MG63 (cell line): ENCODE results near the gene TMEM62. TPM values are rescaled to one million over a fixed set of nuclear protein-coding genes. Genes with fewer than 3 reads are reported as not detected.
A peak's percentile ranks its signal among the peaks of the same experiment; 100 is the strongest.
"Not testable (repeated sequence)": the region's sequence is repeated elsewhere in the genome, so short reads cannot be mapped to it uniquely, and the experiment has no call there.

Source experiments
- DNase-seq: peaks from one replicate; pipeline ENCODE4 v3.0.0-alpha.2; 2020
- H3K27me3 ChIP-seq: fragments of 250-450 bp; sonication (Bioruptor Pico); 2 replicates; pipeline ENCODE4 v1.5.1; 2020; ENCODE audit warnings: mild to moderate bottlenecking, moderate library complexity
- H3K36me3 ChIP-seq: fragments of 250-450 bp; sonication (Bioruptor Pico); 2 replicates; pipeline ENCODE4 v1.5.1; 2020; ENCODE audit warnings: mild to moderate bottlenecking, moderate library complexity
- H3K4me3 ChIP-seq: fragments of 250-450 bp; sonication (Bioruptor Pico); 2 replicates; pipeline ENCODE4 v1.5.1; 2020; ENCODE audit warnings: mild to moderate bottlenecking, moderate library complexity
- H3K9me3 ChIP-seq: fragments of 250-450 bp; sonication (Bioruptor Pico); 2 replicates; pipeline ENCODE4 v1.5.1; 2020; ENCODE audit warnings: mild to moderate bottlenecking, moderate library complexity
- total RNA-seq: library from RNA; depleted of rRNA; stranded (reverse); fragments of >200 nt; shearing (Covaris generic); gene quantifications from 2 replicates; pipeline ENCODE4 v1.2.3, GENCODE V29; 2014; ENCODE audit warnings: low replicate concordance

Gene TMEM62
- total RNA-seq, 1 experiment from 2014 or later = 12.2 TPM

- H3K4me3 ChIP-seq = no peak overlapping the region
Observed at GRCh38 chr15:43187544-43188155, 54.3 kb downstream of the TMEM62 start.

GRCh38 chr15:43189296-43189695 lies 55.9 kb downstream of the TMEM62 start:
- H3K36me3 ChIP-seq = peaks cover 39% of the 10 kb centered on the region
- DNase-seq = no peak
- H3K27me3 ChIP-seq = no peaks in the 10 kb centered on the region
- no peaks in the 10 kb centered on the region for H3K9me3 ChIP-seq
- H3K4me3 ChIP-seq = no peak overlapping the region

More at GRCh38 chr15:43187544-43188155, 54.3 kb downstream of the TMEM62 start:
- no peak for DNase-seq
- peaks cover 35% of the 10 kb centered on the region for H3K36me3 ChIP-seq
- no peaks in the 10 kb centered on the region for H3K9me3 ChIP-seq
- no peaks in the 10 kb centered on the region for H3K27me3 ChIP-seq

DNA sequence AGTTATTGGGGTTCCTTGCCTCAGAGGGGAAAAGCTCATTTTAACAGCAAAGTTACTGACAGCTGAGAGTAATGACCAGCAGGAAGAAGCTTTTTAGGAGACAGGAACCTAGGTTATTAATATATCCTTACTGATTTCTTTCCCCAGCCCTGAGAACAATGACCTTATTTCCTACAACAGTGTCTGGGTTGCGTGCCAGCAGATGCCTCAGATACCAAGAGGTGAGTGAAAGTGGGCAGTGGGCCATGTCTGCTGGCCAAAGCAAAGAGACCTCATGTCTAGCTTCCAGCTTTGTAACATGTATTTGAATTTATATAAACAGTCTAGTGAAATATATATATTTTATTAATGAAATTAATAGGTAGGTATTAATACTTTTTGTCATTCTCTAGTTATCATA lies 56.8 kb downstream of the TMEM62 start:
- H3K36me3 ChIP-seq = peaks cover 48% of the 10 kb centered on the region
- no peak overlapping the region for H3K4me3 ChIP-seq
- peak; percentile 61 for DNase-seq
- no peaks in the 10 kb centered on the region for H3K27me3 ChIP-seq
- no peaks in the 10 kb centered on the region for H3K9me3 ChIP-seq

GRCh38 chr15:43193710-43194109 lies 60.3 kb downstream of the TMEM62 start:
- no peak for DNase-seq
- no peaks in the 10 kb centered on the region for H3K9me3 ChIP-seq
- H3K36me3 ChIP-seq = peaks cover 67% of the 10 kb centered on the region
- no peaks in the 10 kb centered on the region for H3K27me3 ChIP-seq
- no peak overlapping the region for H3K4me3 ChIP-seq

DNA sequence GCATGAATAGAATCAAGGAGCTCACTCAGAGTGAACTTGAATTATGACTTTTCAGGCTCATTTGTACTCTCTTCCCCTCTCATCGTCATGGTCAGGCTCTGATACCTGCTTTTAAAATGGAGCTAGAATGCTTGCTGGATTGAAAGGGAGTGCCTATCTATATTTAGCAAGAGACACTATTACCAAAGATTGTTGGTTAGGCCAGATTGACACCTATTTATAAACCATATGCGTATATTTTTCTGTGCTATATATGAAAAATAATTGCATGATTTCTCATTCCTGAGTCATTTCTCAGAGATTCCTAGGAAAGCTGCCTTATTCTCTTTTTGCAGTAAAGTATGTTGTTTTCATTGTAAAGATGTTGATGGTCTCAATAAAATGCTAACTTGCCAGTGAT lies 61.4 kb downstream of the TMEM62 start:
- no peak for DNase-seq
- H3K9me3 ChIP-seq = no peaks in the 10 kb centered on the region
- H3K36me3 ChIP-seq = peaks cover 59% of the 10 kb centered on the region

DNA sequence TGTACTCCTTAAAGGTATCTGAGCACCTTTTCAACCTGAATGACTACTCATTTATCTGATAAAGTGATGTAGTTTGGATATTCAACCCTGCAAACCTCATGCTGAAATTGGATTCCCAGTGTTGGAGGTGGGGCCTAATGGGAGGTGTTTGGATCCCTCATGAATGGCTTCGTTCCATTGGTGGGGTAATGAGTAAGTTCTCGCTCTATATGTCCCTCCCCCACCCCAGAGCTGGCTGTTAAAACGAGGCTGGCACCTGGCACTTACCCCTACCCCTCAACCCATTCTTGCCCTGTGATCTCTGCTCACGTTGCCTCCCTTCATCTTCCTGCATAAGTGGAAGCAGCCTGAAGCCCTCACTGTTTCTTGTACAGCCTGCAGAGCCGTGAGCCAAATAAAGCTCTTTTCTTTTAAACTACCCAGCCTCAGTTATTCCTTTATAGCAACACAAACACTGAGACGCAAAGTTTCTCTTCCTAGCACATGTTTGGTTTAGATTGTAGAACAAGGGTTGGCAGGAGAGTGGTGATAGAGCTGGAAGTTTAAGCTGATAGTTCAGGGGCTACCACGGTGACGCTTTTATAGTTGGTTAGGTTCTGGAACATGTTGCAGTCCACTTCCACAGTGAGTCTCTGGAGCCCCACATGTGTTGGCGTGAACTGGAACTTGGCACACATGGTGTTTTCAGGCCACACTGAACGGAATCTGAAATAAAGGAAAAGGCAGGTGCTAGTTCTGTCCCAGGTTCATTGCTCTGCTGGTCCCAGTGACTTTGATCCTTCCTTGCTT lies 63.6 kb downstream of the TMEM62 start:
- no peak for DNase-seq
- no peak overlapping the region for H3K4me3 ChIP-seq

More for the DNA sequence above, 61.4 kb downstream of the TMEM62 start:
- no peaks in the 10 kb centered on the region for H3K27me3 ChIP-seq
- H3K4me3 ChIP-seq = no peak overlapping the region

DNA sequence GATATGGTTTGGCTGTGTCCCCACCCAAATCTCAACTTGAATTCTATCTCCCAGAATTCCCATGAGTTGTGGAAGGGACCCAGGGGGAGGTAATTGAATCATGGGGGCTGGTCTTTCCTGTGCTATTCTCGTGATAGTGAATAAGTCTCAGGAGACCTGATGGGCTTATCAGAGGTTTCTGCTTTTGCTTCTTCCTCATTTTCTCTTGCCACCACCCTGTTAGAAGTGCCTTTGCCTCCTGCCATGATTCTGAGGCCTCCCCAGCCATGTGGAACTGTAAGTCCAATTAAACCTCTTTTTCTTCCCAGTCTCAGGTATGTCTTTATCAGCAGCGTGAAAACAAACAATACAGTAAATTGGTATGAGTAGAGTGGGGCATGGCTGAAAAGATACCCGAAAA lies 64.4 kb downstream of the TMEM62 start:
- not testable (repeated sequence) for H3K27me3 ChIP-seq, H3K4me3 ChIP-seq, DNase-seq, H3K9me3 ChIP-seq
- peaks cover 33% of the 10 kb centered on the region for H3K36me3 ChIP-seq

More for the DNA sequence above, 63.6 kb downstream of the TMEM62 start:
- Histone ChIP-seq H3K27me3 (no peaks in the 10 kb centered on the region), H3K36me3 (peaks cover 41% of the 10 kb centered on the region), H3K9me3 (no peaks in the 10 kb centered on the region)

DNA sequence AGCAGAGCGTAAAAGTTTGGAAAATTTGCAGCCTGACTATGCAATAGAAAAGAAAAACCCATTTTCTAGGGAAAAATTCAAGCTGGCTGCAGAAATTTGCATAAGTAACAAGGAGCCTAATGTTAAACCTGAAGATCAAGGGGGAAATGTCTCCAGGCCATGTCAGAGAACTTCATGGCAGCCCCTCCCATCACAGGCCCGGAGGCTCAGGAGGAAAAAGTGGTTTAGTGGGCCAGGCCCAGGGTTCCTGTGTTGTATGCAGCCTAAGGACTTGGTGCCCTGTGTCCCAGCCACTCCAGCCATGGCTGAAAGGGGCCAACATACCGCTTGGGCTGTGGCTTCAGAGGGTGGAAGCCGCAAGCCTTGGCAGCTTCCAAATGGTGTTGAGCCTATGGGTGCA lies 65.2 kb downstream of the TMEM62 start:
- H3K9me3 ChIP-seq, H3K27me3 ChIP-seq, DNase-seq, H3K4me3 ChIP-seq: not testable (repeated sequence)
- peaks cover 30% of the 10 kb centered on the region for H3K36me3 ChIP-seq

DNA sequence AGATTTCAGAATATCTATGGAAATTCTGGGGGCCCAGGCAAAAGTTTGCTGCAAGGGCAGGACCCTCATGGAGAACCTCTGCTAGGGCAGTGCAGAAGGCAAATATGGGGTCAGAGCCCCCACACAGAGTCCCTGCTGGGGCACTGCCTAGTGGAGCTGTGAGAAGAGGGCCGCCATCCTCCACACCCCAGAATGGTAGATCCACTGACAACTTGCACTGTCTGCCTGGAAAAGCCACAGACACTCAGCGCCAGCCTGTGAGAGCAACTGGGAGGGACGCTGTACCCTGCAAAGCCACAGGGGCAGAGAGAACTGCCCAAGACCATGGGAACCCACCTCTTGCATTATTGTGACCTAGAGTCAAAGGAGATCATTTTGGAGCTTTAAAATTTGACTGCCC lies 65.6 kb downstream of the TMEM62 start:
- H3K27me3 ChIP-seq = no peaks in the 10 kb centered on the region
- H3K9me3 ChIP-seq = no peaks in the 10 kb centered on the region
- H3K4me3 ChIP-seq = no peak overlapping the region
- H3K36me3 ChIP-seq = peaks cover 30% of the 10 kb centered on the region
- DNase-seq = no peak

DNA sequence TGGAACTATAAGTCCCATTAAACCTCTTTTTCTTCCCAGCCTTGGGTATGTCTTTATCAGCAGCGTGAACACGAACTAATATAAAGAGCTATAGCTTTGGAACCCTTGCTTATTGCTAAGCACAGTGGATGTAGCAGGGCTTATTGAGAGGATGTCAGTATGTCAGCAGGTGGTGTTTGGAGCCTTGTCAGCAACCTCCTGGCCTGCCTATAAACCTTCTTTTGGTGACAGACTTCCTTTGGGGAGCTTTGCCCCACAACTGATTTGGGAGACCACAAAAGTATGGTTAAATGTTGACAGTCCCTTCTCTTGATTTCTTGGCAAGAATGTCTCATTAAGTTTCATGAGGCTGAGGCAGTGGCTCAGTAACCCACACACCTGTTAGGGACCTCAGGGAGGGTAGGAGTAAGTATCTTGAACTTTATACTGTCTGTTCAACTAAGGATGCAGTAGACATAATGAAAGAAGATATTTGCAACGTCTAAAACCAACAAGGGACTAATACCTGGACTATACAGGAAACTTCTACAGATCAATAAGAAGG lies 66.6 kb downstream of the TMEM62 start:
- H3K36me3 ChIP-seq = peaks cover 21% of the 10 kb centered on the region
- no peak overlapping the region for H3K4me3 ChIP-seq
- no peaks in the 10 kb centered on the region for H3K9me3 ChIP-seq

GRCh38 chr15:43204016-43204901 lies 70.9 kb downstream of the TMEM62 start:
- DNase-seq = peak; percentile 68
- no peak overlapping the region for H3K4me3 ChIP-seq
- no peaks in the 10 kb centered on the region for H3K36me3 ChIP-seq
- H3K9me3 ChIP-seq = no peaks in the 10 kb centered on the region
- no peaks in the 10 kb centered on the region for H3K27me3 ChIP-seq

More for the DNA sequence above, 66.6 kb downstream of the TMEM62 start:
- no peaks in the 10 kb centered on the region for H3K27me3 ChIP-seq
- no peak for DNase-seq

DNA sequence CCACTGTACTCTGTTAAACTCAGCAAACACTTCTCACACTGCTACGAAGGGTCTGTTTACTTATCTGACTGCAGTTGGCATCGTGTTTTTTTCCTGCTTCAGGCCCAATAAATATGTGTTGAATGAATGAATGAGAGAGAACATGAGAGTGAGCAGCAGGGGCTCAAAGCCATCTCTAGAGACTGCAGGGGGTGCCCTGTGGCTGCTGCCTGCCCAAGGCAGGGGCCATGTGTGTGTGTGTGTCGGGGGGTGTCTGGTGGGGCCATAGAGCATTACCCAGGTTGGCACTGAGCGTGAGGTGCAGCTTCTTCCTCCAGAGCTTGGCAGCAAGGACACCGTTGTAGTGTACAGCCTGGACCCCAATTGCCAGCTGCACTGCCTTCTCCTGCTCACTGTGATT lies 72.7 kb downstream of the TMEM62 start:
- H3K4me3 ChIP-seq = no peak overlapping the region
- no peaks in the 10 kb centered on the region for H3K27me3 ChIP-seq
- H3K36me3 ChIP-seq = no peaks in the 10 kb centered on the region
- DNase-seq = no peak
- no peaks in the 10 kb centered on the region for H3K9me3 ChIP-seq

- DNase-seq = no peak
- Histone ChIP-seq H3K4me3 (no peak overlapping the region), H3K9me3 (no peaks in the 10 kb centered on the region), H3K36me3 (no peaks in the 10 kb centered on the region), H3K27me3 (no peaks in the 10 kb centered on the region)
Observed at GRCh38 chr15:43207024-43207423, 73.6 kb downstream of the TMEM62 start.

- no peak overlapping the region for H3K4me3 ChIP-seq
- no peaks in the 10 kb centered on the region for H3K27me3 ChIP-seq
- DNase-seq = no peak
- no peaks in the 10 kb centered on the region for H3K9me3 ChIP-seq
- H3K36me3 ChIP-seq = no peaks in the 10 kb centered on the region
Observed at GRCh38 chr15:43208052-43209002, 74.9 kb downstream of the TMEM62 start.

DNA sequence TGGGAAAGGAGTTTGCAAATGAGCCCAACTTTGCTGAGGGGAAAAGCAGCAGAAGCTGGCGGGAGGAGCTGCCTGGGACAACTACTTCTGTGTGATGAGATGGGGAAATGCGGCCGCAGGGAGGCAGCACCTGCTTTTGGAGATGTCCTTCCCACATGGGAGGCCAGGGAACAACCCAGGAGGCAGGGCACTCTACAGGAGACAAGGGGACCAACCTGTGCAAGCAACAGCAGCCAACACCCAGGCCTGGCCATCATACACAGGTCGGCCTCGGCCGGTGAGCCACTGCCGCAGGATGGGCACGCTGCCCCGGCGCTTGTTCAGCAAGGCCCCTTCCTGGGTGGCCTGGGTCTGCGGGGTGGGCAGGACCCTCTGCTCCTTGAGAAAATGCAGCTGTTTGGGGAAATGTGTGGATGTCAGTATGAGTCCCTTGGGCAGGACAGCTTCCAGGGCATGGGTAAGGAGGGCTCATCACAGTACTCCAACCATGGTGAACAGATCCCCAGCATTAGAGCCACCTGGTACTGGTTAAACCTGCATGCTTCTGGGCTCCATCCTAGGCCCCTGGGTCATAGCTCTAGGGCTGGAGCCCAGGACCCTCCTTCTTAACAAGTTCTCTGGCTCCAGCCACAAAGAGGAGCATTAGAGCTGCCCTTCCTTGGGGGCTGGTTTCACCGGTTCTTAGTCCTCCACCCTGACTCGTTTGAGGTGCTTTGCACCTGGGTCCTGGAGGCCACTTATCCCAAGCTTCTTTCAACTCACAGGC lies 75.9 kb downstream of the TMEM62 start:
- no peak overlapping the region for H3K4me3 ChIP-seq
- DNase-seq = peak; percentile 4
- no peaks in the 10 kb centered on the region for H3K9me3 ChIP-seq
- H3K27me3 ChIP-seq = no peaks in the 10 kb centered on the region
- H3K36me3 ChIP-seq = no peaks in the 10 kb centered on the region
